Ecto neural progenitor cell (in vitro differentiated cells): Measurements from ENCODE around the gene FNDC1.
"Not testable (repeated sequence)": the region's sequence is repeated elsewhere in the genome, so short reads cannot be mapped to it uniquely, and the experiment has no call there.

Experiments
- DNase-seq: peaks from one replicate; pipeline ENCODE4 v3.0.0-alpha.2; 2018; ENCODE audit warnings: low spot score

FNDC1 gene

GRCh38 chr6:159259441-159260125 is 90.4 kb downstream of the FNDC1 start:
- DNase-seq: no peak

- DNase-seq: no peak
Measured at GRCh38 chr6:159260208-159260607, 91.0 kb downstream of the FNDC1 start.

- DNase-seq: no peak
Measured at GRCh38 chr6:159261995-159262394, 92.8 kb downstream of the FNDC1 start.

- DNase-seq: no peak
Measured at GRCh38 chr6:159262586-159262985, 93.4 kb downstream of the FNDC1 start.

- DNase-seq: peak; percentile 62
Measured at GRCh38 chr6:159267165-159267564, 98.0 kb downstream of the FNDC1 start.

- DNase-seq: no peak
Measured at GRCh38 chr6:159268511-159268910, 99.3 kb downstream of the FNDC1 start.

GRCh38 chr6:159271257-159271656 is 102.1 kb downstream of the FNDC1 start:
- no peak for DNase-seq

GRCh38 chr6:159278626-159279025 is 109.4 kb downstream of the FNDC1 start:
- no peak for DNase-seq

GRCh38 chr6:159279790-159280277 is 110.6 kb downstream of the FNDC1 start:
- DNase-seq: no peak

GRCh38 chr6:159282421-159282820 is 113.2 kb downstream of the FNDC1 start:
- no peak for DNase-seq

- not testable (repeated sequence) for DNase-seq
Measured at GRCh38 chr6:159284661-159285060, 115.5 kb downstream of the FNDC1 start.

- no peak for DNase-seq
Measured at GRCh38 chr6:159298840-159299239, 129.6 kb downstream of the FNDC1 start.

- no peak for DNase-seq
Measured at GRCh38 chr6:159299566-159299965, 130.4 kb downstream of the FNDC1 start.

GRCh38 chr6:159301277-159301676 is 132.1 kb downstream of the FNDC1 start:
- no peak for DNase-seq

GRCh38 chr6:159301810-159302593 is 132.8 kb downstream of the FNDC1 start:
- DNase-seq: no peak

- DNase-seq: no peak
Measured at GRCh38 chr6:159302594-159302992, 133.4 kb downstream of the FNDC1 start.

- no peak for DNase-seq
Measured at GRCh38 chr6:159303159-159303558, 134.0 kb downstream of the FNDC1 start.

- no peak for DNase-seq
Measured at GRCh38 chr6:159303784-159304183, 134.6 kb downstream of the FNDC1 start.

GRCh38 chr6:159304641-159305040 is 135.4 kb downstream of the FNDC1 start:
- no peak for DNase-seq

GRCh38 chr6:159305159-159305558 is 136.0 kb downstream of the FNDC1 start:
- DNase-seq: no peak

- DNase-seq: no peak
Measured at GRCh38 chr6:159305804-159306537, 136.8 kb downstream of the FNDC1 start.

- no peak for DNase-seq
Measured at GRCh38 chr6:159307246-159307790, 138.1 kb downstream of the FNDC1 start.
